HepG2 (cell line): ENCODE data around the gene ZFHX3. TPM values are rescaled to one million over a fixed set of nuclear protein-coding genes. Genes with fewer than 3 reads are reported as not detected.
A peak's percentile ranks its signal among the peaks of the same experiment; 100 is the strongest.

Experiments used
- ATAC-seq: fragments of 200-7000 bp; cut with Tn5 transposase; 3 replicates; pipeline ENCODE4 v1.9.1; 2020; ENCODE audit warnings: mild to moderate bottlenecking, moderate library complexity
- BruUV-seq: library from RNA; stranded (reverse); fragments of 400-500 nt; replicated peaks from 2 replicates; lab custom pipeline; 2021; lab: Mats Ljungman, UMichigan
- CTCF ChIA-PET: fragments of 300-600 bp; formaldehyde crosslinking; extraction: SDS; loops from one replicate; lab custom pipeline; 2021; ENCODE audit warnings: low total read pairs, inconsistent platforms, low intra/inter-chr PET ratio; lab: Yijun Ruan, JAX
- POLR2A ChIA-PET: fragments of 350-600 bp; sonication (Branson Sonifier 250); formaldehyde crosslinking; loops from one replicate; lab custom pipeline; 2020; ENCODE audit warnings: antibody characterized with exemption, inconsistent platforms; lab: Yijun Ruan, JAX
- DNase-seq: peaks from one replicate; pipeline ENCODE4 v3.0.0-alpha.2; 2015; ENCODE audit warnings: low spot score
- FAIRE-seq: peaks from 3 replicates; lab custom pipeline; 2011; peaks lifted over from hg19 to GRCh38; lab: Jason Lieb, UNC
- H2AFZ ChIP-seq: one replicate; pipeline ENCODE4 v1.6.1; 2011; ENCODE audit warnings: low read length, inconsistent platforms
- H3K27ac ChIP-seq: fragments of 300-600 bp; 3 replicates; pipeline ENCODE4 v1.8.0; 2011; ENCODE audit warnings: mixed run types, mild to moderate bottlenecking, mixed read lengths, low read length, inconsistent platforms; ENCODE audit not compliant: insufficient read depth; ENCODE audit errors: extremely low read length
- H3K27me3 ChIP-seq, 2 experiments: fragments of 200-600 bp in 1 of 2; 2 replicates in 1 of 2; 3 replicates in 1 of 2; pipeline versions ENCODE4 v1.6.0 to v1.8.0; 2011; ENCODE audit warnings: low read length in 2 of 2, mild to moderate bottlenecking in 2 of 2, moderate library complexity in 2 of 2, inconsistent platforms in 1 of 2; ENCODE audit not compliant: insufficient read depth in 2 of 2, control insufficient read depth in 1 of 2
- H3K36me3 ChIP-seq, 2 experiments: fragments of 200-600 bp in 1 of 2; replicated peaks in 1 of 2; 2 replicates in 1 of 2; 3 replicates in 1 of 2; pipeline versions ENCODE4 v1.5.1 to v1.8.0; 2011; ENCODE audit warnings: low read length in 2 of 2, inconsistent platforms in 1 of 2; ENCODE audit not compliant: insufficient read depth in 2 of 2, control insufficient read depth in 1 of 2
- H3K4me1 ChIP-seq: 2 replicates; pipeline ENCODE4 v1.5.1; 2012; ENCODE audit warnings: low read length, inconsistent platforms; ENCODE audit not compliant: insufficient read depth
- H3K4me2 ChIP-seq: 2 replicates; pipeline ENCODE4 v1.6.0; 2011; ENCODE audit warnings: low read depth, low read length, inconsistent platforms
- H3K4me3 ChIP-seq, 3 experiments: fragments of 200-600 bp in 1 of 3; sonication (generic), shearing (Covaris generic) in 1 of 3; replicated peaks in 1 of 3; 2 replicates each; pipeline ENCODE4 v1.5.1; 2011 to 2016; ENCODE audit warnings: low read length in 3 of 3, inconsistent platforms in 2 of 3, low read depth in 2 of 3, mild to moderate bottlenecking in 2 of 3, control low read depth in 1 of 3, mixed read lengths in 1 of 3; ENCODE audit not compliant: insufficient read depth in 1 of 3
- H3K79me2 ChIP-seq: one replicate; pipeline ENCODE4 v1.6.1; 2011; ENCODE audit warnings: low read length, inconsistent platforms; ENCODE audit not compliant: insufficient read depth
- H3K9ac ChIP-seq: 2 replicates; pipeline ENCODE4 v1.6.0; 2011; ENCODE audit warnings: mild to moderate bottlenecking, low read depth, low read length, inconsistent platforms; ENCODE audit not compliant: insufficient read depth
- H3K9me3 ChIP-seq: 2 replicates; pipeline ENCODE4 v1.5.1; 2012; ENCODE audit warnings: mild to moderate bottlenecking, low read length
- H4K20me1 ChIP-seq: 2 replicates; pipeline ENCODE4 v1.6.0; 2011; ENCODE audit warnings: inconsistent platforms, mild to moderate bottlenecking, low read length, moderate library complexity; ENCODE audit not compliant: insufficient read depth
- CC2D1A ChIP-seq: sonication (generic); formaldehyde crosslinking; IDR thresholded peaks from 2 replicates; pipeline ENCODE4 v1.8.1; 2023; ENCODE audit warnings: mild to moderate bottlenecking, missing genetic modification reagents
- DNMT1 ChIP-seq: sonication (generic); formaldehyde crosslinking; IDR thresholded peaks from 2 replicates; pipeline ENCODE4 v1.5.1; 2020; ENCODE audit warnings: mild to moderate bottlenecking, missing genetic modification reagents
- FOXO1 ChIP-seq: sonication (generic); formaldehyde crosslinking; IDR thresholded peaks from 2 replicates; pipeline ENCODE4 v1.4.0; 2020; ENCODE audit warnings: missing genetic modification reagents
- GMEB1 ChIP-seq: sonication (generic); formaldehyde crosslinking; IDR thresholded peaks from 2 replicates; pipeline ENCODE4 v1.5.1; 2020; ENCODE audit warnings: missing genetic modification reagents, mild to moderate bottlenecking, borderline replicate concordance
- KMT2B ChIP-seq: IDR thresholded peaks from 2 replicates; pipeline ENCODE4 v1.6.1; 2016; ENCODE audit warnings: missing genetic modification reagents, missing compliant biosample characterization
- MAX ChIP-seq: IDR thresholded peaks from 2 replicates; pipeline ENCODE4 v1.6.1; 2012; ENCODE audit warnings: inconsistent platforms
- NFIC ChIP-seq: IDR thresholded peaks from 2 replicates; pipeline ENCODE4 v1.6.1; 2012; ENCODE audit warnings: mild to moderate bottlenecking, low read length, inconsistent platforms
- RBFOX2 ChIP-seq: fragments of 200-400 bp; formaldehyde crosslinking; IDR thresholded peaks from 2 replicates; pipeline ENCODE4 v1.6.1; 2017; ENCODE audit warnings: low read depth, mild to moderate bottlenecking, low read length
- RELA ChIP-seq: sonication (generic); formaldehyde crosslinking; IDR thresholded peaks from 2 replicates; pipeline ENCODE4 v1.4.0; 2020; ENCODE audit warnings: missing genetic modification reagents
- REPIN1 ChIP-seq: sonication (generic); formaldehyde crosslinking; IDR thresholded peaks from 2 replicates; pipeline ENCODE4 v1.8.0; 2022; ENCODE audit warnings: missing genetic modification reagents, low read depth, mild to moderate bottlenecking, borderline replicate concordance
- ZNF235 ChIP-seq: sonication (generic); formaldehyde crosslinking; IDR thresholded peaks from 2 replicates; pipeline ENCODE4 v1.8.1; 2023; ENCODE audit warnings: mild to moderate bottlenecking, missing genetic modification reagents, borderline replicate concordance
- ZNF276 ChIP-seq: sonication (generic); formaldehyde crosslinking; IDR thresholded peaks from 2 replicates; pipeline ENCODE4 v1.4.0; 2020; ENCODE audit warnings: mild to moderate bottlenecking, low read depth, missing genetic modification reagents
- ZNF552 ChIP-seq: sonication (generic); formaldehyde crosslinking; IDR thresholded peaks from 2 replicates; pipeline ENCODE4 v1.9.0; 2022; ENCODE audit warnings: missing genetic modification reagents, mild to moderate bottlenecking, borderline replicate concordance
- WGBS: methylation state at CpG from one replicate; pipeline ENCODE4 v1.1.6; 2017; ENCODE audit warnings: low lambda C conversion rate; 5-methylcytosine and 5-hydroxymethylcytosine counted together
- in situ Hi-C: cut with HindIII; loops from 2 replicates; pipeline ENCODE4 v1.10.0; 2017; ENCODE audit warnings: low pct_unique_long_range_greater_than_20kb; ENCODE audit not compliant: extremely low pct_ligation_motif_present
- intact Hi-C: fragments of 100-400 bp; cut with micrococcal nuclease; formaldehyde crosslinking; loops from one replicate; pipeline ENCODE4 v1.10.0; 2022; ENCODE audit not compliant: unreplicated experiment
- polyA plus RNA-seq, 8 experiments: library from polyadenylated mRNA; depleted of rRNA in 3 of 8; stranded (reverse) in 7 of 8; unstranded in 1 of 8; fragments of >200 nt; fragmentation: Illumina TruSeq in 4 of 8; extraction: Trizol in 4 of 8; gene quantifications; 2 replicates each; pipeline versions ENCODE4 v1.2.1 to v1.2.3, GENCODE V29; 2011 to 2016; ENCODE audit warnings: low read depth in 4 of 8, missing spikeins in 1 of 8, mixed read lengths in 1 of 8; ENCODE audit not compliant: insufficient read depth in 1 of 8
- total RNA-seq, 5 experiments: library from RNA; depleted of rRNA; stranded (reverse); fragments of >200 nt; fragmentation: Illumina TruSeq; extraction: Trizol; gene quantifications; 2 replicates each; pipeline ENCODE4 v1.2.3, GENCODE V29; 2016; ENCODE audit warnings: low read depth in 1 of 5
- TF ChIP-seq, protein P1 (sequence below): sonication (generic); formaldehyde crosslinking; IDR thresholded peaks from 2 replicates; pipeline ENCODE4 v1.8.0; 2022; ENCODE audit warnings: mild to moderate bottlenecking, missing genetic modification reagents, borderline replicate concordance
- TF ChIP-seq, protein P2 (sequence below): sonication (generic); formaldehyde crosslinking; IDR thresholded peaks from 2 replicates; pipeline ENCODE4 v1.5.0; 2020; ENCODE audit warnings: missing genetic modification reagents

The ZFHX3 gene
- total and polyA plus RNA-seq, 2 of the 13 experiments (the other 11 are each of a cell fraction or from before 2014, with no cell fraction given): 5.0 to 6.0 TPM

- no peaks in the 10 kb centered on the region for H3K9me3 ChIP-seq
- no peaks in the 10 kb centered on the region for H3K27me3 ChIP-seq
- H3K4me1 ChIP-seq: peaks cover 94% of the 10 kb centered on the region
- in situ Hi-C loops: no loop called here
- peak overlapping the region; percentile 75 for H3K9ac ChIP-seq
- H3K4me2 ChIP-seq: peak overlapping the region; percentile 97
- no peak for DNase-seq
- H3K27ac ChIP-seq: peak overlapping the region; percentile 96
- no peak overlapping the region for H2AFZ ChIP-seq
- intact Hi-C loops: loop anchor here (2.0 to 10.0 kb wide), 2 partner anchors 132 to 260 kb away; no protein-coding TSS in a partner anchor
- peaks cover 0 to 4% of the 10 kb centered on the region in 2 experiments; a peak in 2 of 5 replicates for H3K36me3 ChIP-seq
- ChIA-PET POLR2A (interaction anchor here (0.9 to 2.8 kb wide), 14 partner anchors 10 to 147 kb away, joined by 3 to 32 read pairs (median 4); no protein-coding TSS in a partner anchor), CTCF (no interaction called here)
- no peaks in the 10 kb centered on the region for H4K20me1 ChIP-seq
- H3K79me2 ChIP-seq: peaks cover 73% of the 10 kb centered on the region
- TSS peak; percentile 84 for BruUV-seq
- no peak for FAIRE-seq
- H3K4me3 ChIP-seq: peak overlapping the region in 1 of 3 experiments; percentile 52; a peak in 4 of 6 replicates
- WGBS: 73% methylated on average over 9 of the region's 9 CpGs
- ATAC-seq: no peak
- TF ChIP-seq ZNF276 (0 out of 2 replicates have a peak, but pooled peaks have one; percentile 3), DNMT1 (CRISPR knock-in tag) (0 out of 2 replicates have a peak, but pooled peaks have one; percentile 7), ZNF552 (CRISPR knock-in tag) (0 out of 2 replicates have a peak, but pooled peaks have one; percentile 1), NFIC (0 out of 2 replicates have a peak, but pooled peaks have one; percentile 13), RBFOX2 (peak; percentile 54; the same call in 1 of the 2 replicates), RELA (CRISPR knock-in tag) (no peak), CC2D1A (CRISPR knock-in tag) (no peak), FOXO1 (CRISPR knock-in tag) (no peak), GMEB1 (CRISPR knock-in tag) (no peak), ZNF235 (CRISPR knock-in tag) (no peak; the same call in 1 of the 2 replicates), REPIN1 (CRISPR knock-in tag) (no peak), MAX (no peak), KMT2B (CRISPR knock-in tag) (no peak)
- TF ChIP-seq, protein P1, sequence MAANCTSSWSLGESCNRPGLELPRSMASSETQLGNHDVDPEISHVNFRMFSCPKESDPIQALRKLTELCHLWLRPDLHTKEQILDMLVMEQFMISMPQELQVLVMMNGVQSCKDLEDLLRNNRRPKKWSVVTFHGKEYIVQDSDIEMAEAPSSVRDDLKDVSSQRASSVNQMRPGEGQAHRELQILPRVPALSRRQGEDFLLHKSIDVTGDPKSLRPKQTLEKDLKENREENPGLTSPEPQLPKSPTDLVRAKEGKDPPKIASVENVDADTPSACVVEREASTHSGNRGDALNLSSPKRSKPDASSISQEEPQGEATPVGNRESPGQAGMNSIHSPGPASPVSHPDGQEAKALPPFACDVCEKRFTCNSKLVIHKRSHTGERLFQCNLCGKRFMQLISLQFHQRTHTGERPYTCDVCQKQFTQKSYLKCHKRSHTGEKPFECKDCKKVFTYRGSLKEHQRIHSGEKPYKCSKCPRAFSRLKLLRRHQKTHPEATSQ (CRISPR knock-in tag): no peak
- TF ChIP-seq, protein P2, sequence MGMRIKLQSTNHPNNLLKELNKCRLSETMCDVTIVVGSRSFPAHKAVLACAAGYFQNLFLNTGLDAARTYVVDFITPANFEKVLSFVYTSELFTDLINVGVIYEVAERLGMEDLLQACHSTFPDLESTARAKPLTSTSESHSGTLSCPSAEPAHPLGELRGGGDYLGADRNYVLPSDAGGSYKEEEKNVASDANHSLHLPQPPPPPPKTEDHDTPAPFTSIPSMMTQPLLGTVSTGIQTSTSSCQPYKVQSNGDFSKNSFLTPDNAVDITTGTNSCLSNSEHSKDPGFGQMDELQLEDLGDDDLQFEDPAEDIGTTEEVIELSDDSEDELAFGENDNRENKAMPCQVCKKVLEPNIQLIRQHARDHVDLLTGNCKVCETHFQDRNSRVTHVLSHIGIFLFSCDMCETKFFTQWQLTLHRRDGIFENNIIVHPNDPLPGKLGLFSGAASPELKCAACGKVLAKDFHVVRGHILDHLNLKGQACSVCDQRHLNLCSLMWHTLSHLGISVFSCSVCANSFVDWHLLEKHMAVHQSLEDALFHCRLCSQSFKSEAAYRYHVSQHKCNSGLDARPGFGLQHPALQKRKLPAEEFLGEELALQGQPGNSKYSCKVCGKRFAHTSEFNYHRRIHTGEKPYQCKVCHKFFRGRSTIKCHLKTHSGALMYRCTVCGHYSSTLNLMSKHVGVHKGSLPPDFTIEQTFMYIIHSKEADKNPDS: no peak
Measured at GRCh38 chr16:72924537-72924926, 123.4 kb downstream of the ZFHX3 start.
